SK-N-DZ (cell line): ENCODE data around the gene SLC24A4.

Experiments
- DNase-seq: peaks from one replicate; pipeline ENCODE4 v3.0.0-alpha.2; 2015; ENCODE audit warnings: low spot score

Gene SLC24A4

GRCh38 chr14:92362781-92363235 lies 39.8 kb downstream of the SLC24A4 start:
- no peak for DNase-seq

GRCh38 chr14:92366237-92366636 lies 43.3 kb downstream of the SLC24A4 start:
- DNase-seq, result no peak

GRCh38 chr14:92368001-92368400 lies 45.0 kb downstream of the SLC24A4 start:
- no peak for DNase-seq

GRCh38 chr14:92369097-92369496 lies 46.1 kb downstream of the SLC24A4 start:
- no peak for DNase-seq

- no peak for DNase-seq
Observed at GRCh38 chr14:92372230-92372629, 49.3 kb downstream of the SLC24A4 start.

GRCh38 chr14:92373336-92373735 lies 50.4 kb downstream of the SLC24A4 start:
- DNase-seq, result no peak

- no peak for DNase-seq
Observed at GRCh38 chr14:92380131-92380530, 57.2 kb downstream of the SLC24A4 start.

GRCh38 chr14:92380582-92380981 lies 57.6 kb downstream of the SLC24A4 start:
- no peak for DNase-seq

GRCh38 chr14:92382677-92383076 lies 59.7 kb downstream of the SLC24A4 start:
- DNase-seq, result no peak

- no peak for DNase-seq
Observed at GRCh38 chr14:92383805-92384204, 60.8 kb downstream of the SLC24A4 start.

GRCh38 chr14:92384461-92385133 lies 61.6 kb downstream of the SLC24A4 start:
- DNase-seq, result no peak

- no peak for DNase-seq
Observed at GRCh38 chr14:92385561-92385960, 62.6 kb downstream of the SLC24A4 start.

GRCh38 chr14:92386165-92386564 lies 63.2 kb downstream of the SLC24A4 start:
- DNase-seq, result no peak

GRCh38 chr14:92386637-92387036 lies 63.7 kb downstream of the SLC24A4 start:
- no peak for DNase-seq

- no peak for DNase-seq
Observed at GRCh38 chr14:92387578-92387977, 64.6 kb downstream of the SLC24A4 start.

GRCh38 chr14:92389598-92390158 lies 66.7 kb downstream of the SLC24A4 start:
- DNase-seq, result no peak

GRCh38 chr14:92391726-92392125 lies 68.8 kb downstream of the SLC24A4 start:
- DNase-seq, result no peak

GRCh38 chr14:92392711-92393110 lies 69.7 kb downstream of the SLC24A4 start:
- DNase-seq, result no peak

- DNase-seq, result no peak
Observed at GRCh38 chr14:92397150-92397952, 74.4 kb downstream of the SLC24A4 start.

- no peak for DNase-seq
Observed at GRCh38 chr14:92397953-92398564, 75.1 kb downstream of the SLC24A4 start.

GRCh38 chr14:92398888-92399636 lies 76.1 kb downstream of the SLC24A4 start:
- no peak for DNase-seq
